Bronchial epithelial cell (primary cell): ENCODE results near the gene RPL13. TPM values are rescaled to one million over a fixed set of nuclear protein-coding genes. Genes with fewer than 3 reads are reported as not detected.

Experiments
- DNase-seq: peaks from one replicate; pipeline ENCODE4 v3.0.0-alpha.2; 2010; ENCODE audit warnings: low read depth
- FAIRE-seq: peaks from 2 replicates; lab custom pipeline; 2011; peaks lifted over from hg19 to GRCh38; lab: Jason Lieb, UNC
- H3K27me3 ChIP-seq: 2 replicates; pipeline ENCODE4 v1.5.1; 2011; ENCODE audit warnings: low read length; ENCODE audit not compliant: control insufficient read depth, insufficient read depth
- H3K36me3 ChIP-seq: 2 replicates; pipeline ENCODE4 v1.5.1; 2011; ENCODE audit warnings: low read length; ENCODE audit not compliant: control insufficient read depth, insufficient read depth
- H3K4me3 ChIP-seq: 2 replicates; pipeline ENCODE4 v1.5.1; 2011; ENCODE audit warnings: mild to moderate bottlenecking, low read depth, low read length, control low read depth
- CTCF ChIP-seq: IDR thresholded peaks from 2 replicates; pipeline ENCODE4 v1.5.1; 2011; ENCODE audit warnings: mild to moderate bottlenecking, moderate library complexity, low read length, control low read depth, inconsistent platforms; ENCODE audit not compliant: insufficient read depth, severe bottlenecking
- total RNA-seq: library from RNA; depleted of rRNA; stranded (reverse); fragments of >200 nt; gene quantifications from 2 replicates; pipeline ENCODE4 v1.2.1, GENCODE V29; 2014

Gene RPL13
- total RNA-seq, 1 donor from 2014 or later: 4,913 TPM

- Histone ChIP-seq H3K27me3 (no peaks in the 10 kb centered on the region), H3K36me3 (no peaks in the 10 kb centered on the region), H3K4me3 (no peak overlapping the region)
- no peak for TF ChIP-seq CTCF
- DNase-seq: no peak
- no peak for FAIRE-seq
Observed at GRCh38 chr16:89599902-89600301, 39.4 kb downstream of the RPL13 start.

GRCh38 chr16:89600427-89600826 lies 39.9 kb downstream of the RPL13 start:
- FAIRE-seq: no peak
- no peak for TF ChIP-seq CTCF
- Histone ChIP-seq H3K4me3 (no peak overlapping the region), H3K36me3 (no peaks in the 10 kb centered on the region), H3K27me3 (no peaks in the 10 kb centered on the region)
- peak; percentile 23 for DNase-seq

GRCh38 chr16:89600956-89601355 lies 40.5 kb downstream of the RPL13 start:
- DNase-seq: no peak
- no peak for FAIRE-seq

GRCh38 chr16:89601906-89602272 lies 41.4 kb downstream of the RPL13 start:
- no peaks in the 10 kb centered on the region for H3K27me3 ChIP-seq
- DNase-seq: no peak
- H3K4me3 ChIP-seq: no peak overlapping the region

More at GRCh38 chr16:89600956-89601355, 40.5 kb downstream of the RPL13 start:
- Histone ChIP-seq H3K36me3 (no peaks in the 10 kb centered on the region), H3K27me3 (no peaks in the 10 kb centered on the region), H3K4me3 (no peak overlapping the region)
- no peak for TF ChIP-seq CTCF

GRCh38 chr16:89602273-89602951 lies 41.9 kb downstream of the RPL13 start:
- H3K27me3 ChIP-seq: no peaks in the 10 kb centered on the region
- FAIRE-seq (no peak), DNase-seq (peak; percentile 86)
- no peak for TF ChIP-seq CTCF
- H3K4me3 ChIP-seq: no peak overlapping the region
- H3K36me3 ChIP-seq: no peaks in the 10 kb centered on the region

More at GRCh38 chr16:89601906-89602272, 41.4 kb downstream of the RPL13 start:
- FAIRE-seq: no peak
- no peak for TF ChIP-seq CTCF
- H3K36me3 ChIP-seq: no peaks in the 10 kb centered on the region

- no peak for FAIRE-seq
- TF ChIP-seq CTCF: no peak
- H3K4me3 ChIP-seq: no peak overlapping the region
- DNase-seq: no peak
- no peaks in the 10 kb centered on the region for H3K27me3 ChIP-seq
- no peaks in the 10 kb centered on the region for H3K36me3 ChIP-seq
Observed at GRCh38 chr16:89602952-89603590, 42.6 kb downstream of the RPL13 start.
